Measurements from ENCODE around the gene PLBD2.

Gene PLBD2

GRCh38 chr12:113397497-113398197, 39.3 kb downstream of the PLBD2 start:
- peak; percentile 63 for DNase-seq

- DNase-seq: no peak
These were observed 40.2 kb downstream of the PLBD2 start for GRCh38 chr12:113398346-113399290.

DNA sequence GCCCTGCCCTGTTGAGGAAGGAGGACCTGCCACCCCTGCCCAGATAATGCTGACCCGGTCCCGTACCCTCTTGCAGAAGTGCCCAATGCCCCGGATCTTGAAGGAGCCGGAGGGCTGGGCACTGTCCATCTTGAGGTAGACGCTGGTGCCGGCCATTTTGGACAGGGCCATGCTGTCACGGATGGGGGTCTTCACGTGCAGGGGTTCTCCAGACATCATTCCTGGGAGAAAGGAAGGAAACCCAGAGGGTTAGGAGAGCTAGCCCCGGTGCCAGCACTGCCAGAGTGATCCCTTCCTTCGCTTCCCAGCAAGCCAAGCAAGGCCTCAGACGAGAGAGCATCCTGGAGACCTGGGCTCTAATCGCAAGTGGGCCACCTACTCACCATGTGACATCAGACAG, 41.1 kb downstream of the PLBD2 start:
- DNase-seq: no peak

- no peak for DNase-seq
These were observed 42.0 kb downstream of the PLBD2 start for GRCh38 chr12:113400362-113400761.

- no peak for DNase-seq
These were observed 42.9 kb downstream of the PLBD2 start for GRCh38 chr12:113401066-113402000.

DNA sequence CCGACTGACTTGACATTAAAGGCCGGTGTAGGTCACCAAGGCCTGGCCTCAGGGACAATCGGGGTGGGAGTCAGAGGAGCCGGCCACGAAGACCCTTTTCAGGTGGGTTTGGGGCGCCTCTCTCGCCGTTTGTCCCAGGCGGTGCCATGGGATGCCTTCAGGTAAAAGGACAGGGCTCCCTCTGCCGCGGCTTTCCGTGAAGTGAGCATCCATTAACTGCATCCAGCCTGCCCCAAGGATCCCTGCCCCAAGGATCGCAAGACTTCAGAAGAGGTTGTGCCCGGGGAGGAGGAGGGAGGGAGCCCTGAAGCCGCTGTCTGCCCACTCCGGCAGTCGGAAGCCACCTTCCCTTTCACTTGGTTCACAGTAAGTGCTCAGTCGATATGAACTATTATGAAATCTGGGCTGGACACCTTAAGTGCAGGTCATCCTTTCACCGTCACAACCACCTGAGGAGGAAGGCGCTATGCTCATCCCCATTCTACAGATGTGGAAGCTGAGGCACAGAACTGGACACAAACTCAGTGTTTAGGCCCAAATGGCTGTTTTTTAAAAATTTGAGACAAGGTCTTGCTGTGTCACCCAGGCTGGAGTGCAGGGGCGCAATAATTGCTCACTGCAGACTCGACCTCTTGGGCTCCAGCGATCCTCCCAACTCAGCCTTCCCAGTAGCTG, 44.3 kb downstream of the PLBD2 start:
- no peak for DNase-seq

DNA sequence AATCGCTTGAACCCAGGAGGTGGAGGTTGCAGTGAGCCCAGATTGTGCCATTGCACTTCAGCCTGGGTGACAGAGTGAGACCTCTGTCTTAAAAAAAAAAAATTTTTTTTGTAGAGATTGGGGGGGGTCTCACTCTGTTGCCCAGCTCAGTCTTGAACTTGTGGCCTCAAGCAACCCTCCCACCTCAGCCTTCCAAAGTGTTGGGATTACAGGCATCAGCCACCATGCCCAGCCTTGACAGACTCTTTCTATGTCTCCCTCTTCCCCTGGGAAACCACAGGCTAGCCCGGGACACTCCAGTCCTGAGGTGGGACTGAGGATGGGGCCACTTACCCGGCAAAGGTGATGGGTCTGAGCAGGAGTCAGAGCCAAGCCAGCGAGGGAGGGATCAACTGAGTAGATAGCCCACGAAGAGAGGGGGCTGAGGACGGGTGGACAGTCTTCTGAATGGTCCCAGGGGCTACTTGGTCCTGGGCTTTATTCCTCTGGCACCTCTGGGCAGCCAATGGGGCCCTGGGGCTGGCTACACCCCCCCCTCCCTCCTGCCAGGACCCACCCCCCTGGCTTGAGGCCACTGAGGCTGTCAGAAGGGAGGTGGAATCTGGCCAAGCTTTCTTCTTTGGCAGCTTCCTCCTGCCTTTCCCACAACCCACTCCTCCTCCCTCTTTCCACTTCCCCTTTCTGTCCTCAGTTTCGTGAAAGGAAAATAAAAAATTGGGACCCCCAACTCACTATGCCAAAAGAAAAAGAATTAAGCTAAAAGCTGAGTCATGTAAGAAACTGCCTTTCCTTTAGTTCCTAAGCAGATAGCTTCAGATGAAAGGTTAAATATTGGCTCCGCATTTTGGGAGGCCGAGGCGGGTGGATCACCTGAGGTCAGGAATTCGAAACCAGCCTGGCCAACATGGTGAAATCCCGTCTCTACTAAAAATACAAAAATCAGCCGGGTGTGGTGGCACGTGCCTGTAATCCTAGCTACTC, 45.3 kb downstream of the PLBD2 start, which contains the start of gene SDS:
SDS (minus strand) TSS at position 453 of the 981 bp plus-strand sequence. CDS start 4,179 bp downstream, outside the sequence.
- DNase-seq: no peak

- no peak for DNase-seq
These were observed 47.3 kb downstream of the PLBD2 start for GRCh38 chr12:113405694-113406093.

- no peak for DNase-seq
These were observed 49.7 kb downstream of the PLBD2 start for GRCh38 chr12:113407931-113408600.

- DNase-seq: no peak
These were observed 50.4 kb downstream of the PLBD2 start for GRCh38 chr12:113408756-113409298.

GRCh38 chr12:113409462-113410124, 51.2 kb downstream of the PLBD2 start:
- DNase-seq: no peak

DNA sequence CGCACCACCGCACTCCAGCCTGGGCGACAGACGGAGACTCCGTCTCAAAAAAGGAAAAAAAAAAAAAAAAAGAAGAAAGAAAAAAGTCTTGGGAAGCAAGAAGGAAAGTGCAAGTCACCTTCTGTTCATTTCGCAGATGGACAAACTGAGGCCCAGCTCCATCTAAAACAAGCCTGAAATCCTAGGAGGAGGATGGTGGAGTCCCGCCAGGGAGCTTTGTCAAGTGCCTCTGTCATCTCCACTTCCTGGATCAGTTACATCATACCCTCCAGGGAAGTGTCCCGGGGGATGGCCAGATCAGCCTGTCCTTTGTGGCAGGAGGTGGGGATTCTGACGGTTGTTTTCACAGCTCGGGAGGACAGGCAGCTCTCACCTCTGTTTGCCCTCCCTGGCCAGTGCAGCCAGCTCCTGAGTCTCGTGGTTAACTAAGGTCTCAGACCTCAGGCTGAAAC, 55.1 kb downstream of the PLBD2 start:
- peak; percentile 41 for DNase-seq

- no peak for DNase-seq
These were observed 56.2 kb downstream of the PLBD2 start for GRCh38 chr12:113414519-113415038.

DNA sequence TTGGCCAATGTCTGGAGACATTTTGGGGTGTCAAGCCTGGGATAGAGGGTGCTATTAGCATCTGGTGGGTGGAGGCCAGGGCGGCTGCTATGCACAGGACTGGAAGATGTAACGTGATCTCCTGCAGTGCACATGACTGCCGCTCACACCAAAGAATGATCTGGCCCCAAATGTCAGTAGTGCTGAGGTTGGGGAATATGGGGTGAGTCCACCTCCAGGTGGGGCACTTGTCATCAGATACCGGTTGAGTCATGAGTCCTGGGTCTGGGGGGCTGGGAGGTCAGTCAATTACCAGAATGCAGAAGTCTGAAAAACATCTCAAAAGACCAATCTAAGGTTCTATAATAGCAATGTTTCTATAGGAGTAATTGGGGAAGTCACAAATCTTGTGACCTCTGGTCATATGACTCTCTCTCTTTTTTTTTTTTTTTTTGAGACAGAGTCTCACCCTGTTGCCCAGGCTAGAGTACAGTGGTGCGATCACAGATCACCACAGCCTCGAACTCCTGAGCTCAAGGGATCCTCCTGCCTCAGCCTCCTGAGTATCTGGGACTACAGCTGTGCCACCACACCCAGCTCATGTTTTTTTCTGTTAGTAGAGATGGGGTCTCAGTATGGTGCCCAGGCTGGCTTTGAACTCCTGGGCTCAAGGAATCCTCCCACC, 57.8 kb downstream of the PLBD2 start:
- DNase-seq: peak; percentile 60

DNA sequence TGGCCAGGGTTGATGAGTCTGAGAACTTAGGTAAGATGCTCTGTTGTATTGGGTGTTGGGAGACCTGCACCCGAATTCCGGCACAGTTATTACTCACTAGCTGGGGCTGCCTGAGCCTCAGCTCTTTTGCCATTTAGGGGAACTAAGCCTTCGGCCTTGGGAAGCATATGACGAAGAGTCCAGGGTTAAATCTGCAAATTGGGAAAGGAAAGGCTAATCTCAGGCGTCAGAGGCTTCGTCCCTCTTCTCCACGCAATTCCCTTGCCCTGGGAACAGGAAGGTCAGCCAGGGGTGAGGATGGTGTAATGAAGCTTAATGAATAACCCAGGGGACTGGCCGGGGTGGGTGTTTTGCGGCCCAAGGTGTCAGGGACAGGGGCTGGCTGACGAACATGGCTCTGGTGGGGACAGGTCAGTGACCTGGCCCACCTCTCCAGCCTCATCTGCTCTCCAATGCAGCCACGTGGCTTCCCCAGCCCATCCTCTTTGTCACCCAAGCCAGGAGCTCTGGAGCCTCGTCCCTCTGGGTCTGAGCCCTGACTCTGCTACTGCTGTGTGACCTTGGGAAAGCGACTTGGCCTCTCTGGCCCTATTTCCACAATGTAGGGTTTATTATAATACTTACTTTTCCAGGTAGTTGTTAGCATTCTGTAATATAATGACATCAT, 60.0 kb downstream of the PLBD2 start:
- no peak for DNase-seq

DNA sequence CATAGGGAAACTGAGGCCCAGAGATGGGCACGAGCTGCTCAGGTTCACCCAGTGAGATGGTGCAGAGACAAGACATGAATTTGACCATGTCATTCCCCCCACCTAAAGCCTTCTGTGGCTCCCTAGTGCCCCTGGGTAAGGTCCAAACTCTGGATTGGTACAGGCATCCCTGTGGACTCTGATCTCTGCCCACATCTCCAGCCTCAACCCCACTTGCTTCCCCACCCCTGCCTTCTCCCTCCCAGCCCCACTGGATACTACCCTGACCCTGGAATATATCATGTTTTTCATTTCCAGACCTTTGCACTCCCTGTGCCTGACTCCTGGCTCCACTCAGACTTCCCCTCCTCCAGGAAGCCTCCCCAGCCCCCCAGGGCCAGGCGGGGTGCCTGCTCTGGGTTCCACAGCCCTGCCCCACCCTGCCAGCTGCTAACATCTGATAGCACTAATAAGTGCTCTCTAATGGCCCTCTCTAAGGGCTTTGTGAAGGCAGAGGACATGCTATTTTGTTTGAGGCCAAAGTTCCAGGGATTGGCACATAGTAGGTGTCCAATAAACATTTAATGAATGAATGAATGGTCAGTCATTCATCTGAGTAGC, 62.7 kb downstream of the PLBD2 start:
- no peak for DNase-seq

Measured in NCI-H2171 treated with DMSO at 0.1 percent for 48 hours (cell line).